HG02759 (cell line): ENCODE results near the gene TMEM41B.
A peak's percentile ranks its signal among the peaks of the same experiment; 100 is the strongest.
"Not testable (repeated sequence)": the region's sequence is repeated elsewhere in the genome, so short reads cannot be mapped to it uniquely, and the experiment has no call there.

Experiments used
- ATAC-seq: cut with Tn5 transposase; IDR thresholded peaks from one replicate; pipeline ENCODE4 v1.9.1; 2021; ENCODE audit warnings: mild to moderate bottlenecking, moderate library complexity; ENCODE audit not compliant: unreplicated experiment

Gene TMEM41B

DNA sequence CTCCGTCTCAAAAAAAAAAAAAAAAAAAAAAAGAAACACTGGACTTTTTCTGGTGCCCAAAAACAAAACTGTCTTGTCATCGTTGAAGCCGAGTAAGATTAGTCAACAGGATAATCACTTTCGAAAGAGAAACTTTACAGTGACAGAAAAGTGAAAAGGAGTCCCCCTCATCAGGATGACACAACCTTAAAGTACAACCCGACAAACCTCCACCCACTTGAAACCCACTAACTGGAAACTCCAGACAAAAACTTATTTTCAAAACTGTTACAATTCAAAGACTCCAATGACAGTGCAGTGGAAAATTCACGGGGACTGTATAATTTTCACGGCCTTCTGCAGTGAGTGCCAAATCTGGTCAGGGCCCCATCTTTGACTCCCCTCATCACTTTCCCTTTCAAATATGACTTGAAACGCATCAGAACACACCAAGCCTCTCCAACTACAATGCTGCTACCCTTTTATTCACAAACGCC, 50.5 kb downstream of the TMEM41B start:
- ATAC-seq = peak; percentile 52

DNA sequence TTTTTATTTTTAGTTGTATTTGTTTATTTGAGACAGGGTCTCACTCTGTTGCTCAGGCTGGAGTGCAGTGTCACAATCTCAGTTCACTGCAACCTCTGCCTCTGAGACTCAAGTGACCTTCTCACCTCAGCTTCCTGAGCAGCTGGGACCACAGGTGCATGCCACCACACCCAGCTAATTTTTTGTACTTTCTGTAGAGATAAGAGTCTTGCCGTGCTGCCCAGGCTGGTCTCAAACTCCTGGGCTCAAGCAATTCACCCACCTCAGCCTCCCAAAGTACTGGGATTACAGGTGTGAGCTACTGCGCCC, 53.6 kb downstream of the TMEM41B start:
- ATAC-seq = peak; percentile 30

DNA sequence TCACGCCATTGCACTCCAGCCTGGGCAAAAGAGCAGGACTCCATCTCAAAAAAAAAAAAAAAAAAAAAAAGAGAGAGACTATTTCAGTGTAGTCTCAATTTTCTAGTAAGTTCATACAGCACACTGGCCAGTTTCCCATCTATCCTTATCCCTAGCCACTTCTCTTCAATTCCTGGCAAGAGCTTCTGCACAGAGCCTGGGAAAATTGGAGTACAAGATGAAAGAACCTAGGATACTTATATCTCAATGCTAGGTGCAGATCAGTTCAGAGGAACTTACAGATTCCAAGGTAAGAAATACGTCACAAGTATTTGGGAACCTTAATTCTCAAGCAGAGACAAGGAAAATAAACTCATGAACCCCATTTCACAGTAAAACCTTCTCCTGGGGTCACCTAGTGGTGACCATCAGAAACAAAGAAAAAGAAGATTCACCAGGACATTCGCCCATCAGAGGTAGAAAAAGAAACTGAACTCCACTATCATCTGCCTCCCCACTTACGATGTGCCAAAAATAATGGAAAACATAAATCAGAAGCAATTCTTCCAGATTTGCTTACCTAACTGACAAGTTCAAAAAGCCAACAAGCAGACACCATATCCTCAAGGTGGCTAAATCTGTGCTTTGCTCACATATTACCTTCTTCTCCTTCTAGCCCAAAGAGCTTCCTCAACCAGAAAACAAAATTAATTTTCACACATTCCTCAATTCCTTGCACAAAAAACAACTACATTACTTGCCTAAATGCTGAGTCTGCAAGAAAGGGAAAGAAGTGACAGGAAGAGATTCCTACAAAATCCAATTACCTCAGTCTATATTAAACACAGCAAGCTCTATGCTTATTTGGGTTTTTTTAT, 54.2 kb downstream of the TMEM41B start:
- no peak for ATAC-seq

DNA sequence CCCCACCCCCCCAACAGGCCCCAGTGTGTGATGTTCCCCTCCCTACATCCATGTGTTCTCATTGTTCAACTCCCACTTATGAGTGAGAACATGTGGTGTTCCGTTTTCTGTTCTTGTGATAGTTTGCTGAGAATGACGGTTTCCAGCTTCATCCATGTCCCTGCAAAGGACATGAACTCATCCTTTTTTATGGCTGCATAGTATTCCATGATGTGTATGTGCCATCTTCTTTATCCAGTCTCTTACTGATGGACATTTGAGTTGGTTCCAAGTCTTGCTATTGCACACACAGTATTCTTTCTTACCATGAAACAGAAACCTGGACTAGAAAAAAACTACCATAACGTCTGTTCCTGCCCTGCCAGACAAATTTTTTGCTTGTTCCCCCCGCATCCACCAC, 56.1 kb downstream of the TMEM41B start:
- not testable (repeated sequence) for ATAC-seq

DNA sequence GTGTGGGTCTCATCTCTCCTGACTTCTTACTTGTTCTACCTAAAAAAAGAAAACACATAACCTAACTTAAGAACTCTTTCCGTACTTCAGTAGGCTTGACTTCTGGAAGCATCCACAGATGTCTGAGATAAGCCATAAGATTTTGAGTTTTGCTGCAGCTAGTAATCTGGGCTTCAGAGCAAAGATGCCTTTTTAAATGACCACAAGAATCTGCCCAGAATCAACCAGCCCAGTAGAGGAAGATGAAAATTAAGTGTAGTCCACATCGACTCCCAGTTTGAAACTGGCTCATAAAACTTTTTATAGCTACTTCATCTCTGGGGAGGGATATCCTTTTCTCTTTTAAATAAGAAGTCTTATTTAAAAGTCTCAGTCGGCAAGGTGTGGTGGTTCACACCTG, 60.0 kb downstream of the TMEM41B start:
- no peak for ATAC-seq

DNA sequence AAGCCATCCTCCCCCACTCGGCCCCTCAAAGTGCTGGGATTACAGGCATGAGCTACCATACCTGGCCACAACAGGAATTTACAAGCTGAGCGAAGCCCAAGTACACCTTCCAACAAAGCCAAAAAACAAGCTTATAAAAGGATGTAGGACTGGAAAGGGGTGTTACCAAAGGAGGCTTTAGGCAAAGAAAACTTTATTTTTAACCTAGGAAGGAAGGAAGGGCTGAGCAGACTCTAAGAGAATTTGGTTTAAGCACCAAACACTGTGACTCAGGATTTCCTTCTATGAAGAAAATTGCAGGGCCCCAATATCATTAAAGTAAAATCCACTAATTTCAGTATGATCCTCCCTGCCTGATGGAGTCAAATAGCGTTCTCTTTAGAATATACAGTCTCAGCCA, 61.3 kb downstream of the TMEM41B start:
- no peak for ATAC-seq

DNA sequence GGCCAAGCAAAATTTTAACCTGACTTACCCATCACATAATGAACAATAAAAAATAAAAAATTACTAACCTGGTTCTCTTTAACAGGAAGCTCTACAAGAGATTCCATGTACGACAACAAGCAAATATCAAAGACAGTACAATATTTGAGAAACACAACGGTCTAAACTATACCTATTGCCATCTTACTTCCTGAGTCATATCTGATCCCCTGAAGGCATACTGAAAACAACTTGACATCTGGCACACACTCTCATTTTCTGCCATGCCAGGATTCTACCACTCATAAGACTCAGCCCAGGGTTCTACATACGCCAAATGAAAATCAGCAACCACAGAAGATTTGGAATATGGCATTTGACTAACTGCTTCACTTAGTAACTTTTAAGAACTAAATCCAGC, 63.1 kb downstream of the TMEM41B start:
- ATAC-seq = no peak

DNA sequence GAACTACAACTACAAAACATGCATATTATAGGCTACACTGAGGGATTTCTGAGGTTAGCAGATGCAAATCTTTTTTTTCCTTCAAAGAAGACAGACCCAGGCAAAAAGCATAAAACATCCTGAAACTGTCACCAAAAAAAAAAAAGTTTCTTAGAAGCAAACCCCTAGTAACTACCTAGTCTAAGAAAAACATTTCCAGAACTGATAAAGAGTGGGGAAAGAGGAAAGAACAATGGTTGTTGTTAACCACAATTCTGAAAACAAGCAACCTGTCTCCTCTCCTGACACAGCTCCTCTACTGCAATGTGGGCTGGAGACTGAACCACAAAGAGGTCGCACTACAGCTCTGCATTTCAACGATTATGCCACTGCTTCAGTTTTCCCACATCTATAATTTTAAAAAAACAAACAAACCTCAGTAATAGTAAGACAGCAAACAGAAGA, 64.2 kb downstream of the TMEM41B start:
- peak; percentile 85 for ATAC-seq

DNA sequence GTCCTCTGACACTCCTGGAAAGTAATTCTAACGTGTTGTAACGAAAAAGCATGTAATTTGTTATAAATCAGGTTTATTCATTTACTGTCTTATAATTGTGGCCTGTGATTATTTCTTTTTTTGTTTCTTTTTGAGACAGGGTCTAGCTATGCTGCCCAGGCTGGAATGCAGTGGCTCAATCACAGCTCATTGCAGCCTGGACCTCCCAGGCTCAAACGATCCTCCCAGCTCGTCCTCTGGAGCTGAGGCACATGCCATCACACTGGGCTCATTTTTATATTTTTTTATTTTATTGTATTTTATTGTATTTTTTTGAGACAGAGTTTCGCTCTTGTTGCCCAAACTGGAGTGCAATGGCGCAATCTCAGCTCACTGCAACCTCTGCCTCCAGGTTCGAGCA, 65.1 kb downstream of the TMEM41B start:
- ATAC-seq = no peak

DNA sequence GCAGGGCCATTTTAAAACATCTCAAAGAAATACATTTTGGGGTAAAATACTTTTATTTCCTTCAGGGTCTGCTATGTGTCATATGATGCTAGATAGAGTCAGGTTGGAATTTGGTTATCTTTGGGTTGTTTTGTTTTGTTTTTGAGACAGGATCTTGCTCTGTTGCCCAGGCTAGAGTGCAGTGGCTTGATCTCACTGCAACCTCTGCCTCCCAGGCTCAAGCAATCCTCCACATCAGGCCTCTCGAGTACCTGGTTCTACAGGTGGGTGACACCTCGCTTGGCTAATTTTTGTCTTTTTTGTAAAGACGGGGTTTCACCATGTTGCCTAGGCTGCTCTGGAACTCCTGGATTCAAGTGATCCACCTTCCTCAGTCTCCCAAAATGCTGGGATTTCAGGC, 66.5 kb downstream of the TMEM41B start:
- no peak for ATAC-seq

DNA sequence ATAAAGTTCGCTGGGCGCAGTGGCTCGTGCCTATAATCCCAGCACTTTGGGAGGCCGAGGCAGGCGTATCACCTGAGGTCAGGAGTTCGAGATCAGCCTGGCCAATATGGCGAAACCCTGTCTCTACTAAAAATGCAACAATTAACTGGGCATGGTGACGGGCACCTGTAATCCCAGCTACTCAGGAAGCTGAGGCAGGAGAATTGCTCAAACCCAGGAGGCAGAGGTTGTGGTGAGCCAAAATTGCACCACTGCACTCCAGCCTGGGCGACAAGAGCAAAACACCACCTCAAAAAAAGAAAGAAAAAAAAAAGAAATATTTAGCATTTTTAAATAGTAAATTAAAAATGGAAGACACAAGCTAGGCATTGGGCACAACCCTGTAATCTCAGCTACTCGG, 78.2 kb downstream of the TMEM41B start:
- not testable (repeated sequence) for ATAC-seq

DNA sequence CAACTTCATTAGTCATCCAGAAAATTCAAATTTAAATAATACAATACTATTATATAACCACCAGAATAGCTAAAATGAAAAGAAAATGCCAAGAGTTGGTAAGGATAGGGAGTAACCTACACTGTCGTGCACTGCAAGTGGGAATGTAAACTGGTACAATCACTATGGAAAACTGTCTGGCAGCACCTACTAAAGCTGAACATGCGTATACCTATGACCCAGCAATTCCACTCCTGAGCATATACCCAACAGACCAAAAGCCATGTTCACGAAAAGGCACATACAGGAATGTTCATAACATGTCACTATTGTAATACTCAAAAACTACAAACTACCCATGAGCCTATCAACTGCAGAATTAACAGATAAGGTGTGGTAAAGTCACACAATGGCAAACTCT, 81.9 kb downstream of the TMEM41B start:
- no peak for ATAC-seq

DNA sequence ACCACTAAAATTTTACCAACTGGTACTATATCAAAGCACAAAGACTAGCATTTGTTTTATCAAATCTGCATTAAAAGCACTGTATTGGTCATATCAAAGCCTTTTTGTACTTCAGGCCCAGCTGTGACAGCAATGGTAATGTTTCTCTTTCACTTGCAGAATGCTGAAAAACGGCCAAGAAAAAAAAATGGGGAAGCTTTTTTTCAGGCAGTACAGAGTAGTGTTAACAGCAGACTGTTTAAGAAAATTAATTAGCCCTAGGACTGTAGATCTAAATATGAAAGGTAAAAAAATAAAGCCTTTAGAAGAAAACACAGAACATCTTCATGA, 82.6 kb downstream of the TMEM41B start:
- no peak for ATAC-seq
